Endothelial cell of umbilical vein (primary cell): ENCODE measurements around the gene SULT1C4. TPM values are rescaled to one million over a fixed set of nuclear protein-coding genes. Genes with fewer than 3 reads are reported as not detected.

Source experiments
- BruUV-seq: library from RNA; stranded (reverse); fragments of 400-500 nt; replicated peaks from 2 replicates; lab custom pipeline; 2021; lab: Mats Ljungman, UMichigan
- CTCF ChIA-PET: fragments of 300-600, 350-600 bp; sonication (Branson Sonifier 250); formaldehyde crosslinking; loops from one replicate; lab custom pipeline; 2021; ENCODE audit warnings: antibody characterized with exemption, inconsistent platforms; lab: Charles Lee
- POLR2A ChIA-PET: fragments of 300-600, 350-600 bp; sonication (Branson Sonifier 250); formaldehyde crosslinking; loops from one replicate; lab custom pipeline; 2021; ENCODE audit warnings: antibody characterized with exemption, inconsistent platforms; lab: Charles Lee
- DNase-seq: peaks from one replicate; pipeline ENCODE4 v3.0.0-alpha.2; 2011; ENCODE audit warnings: low read depth, low spot score
- FAIRE-seq: peaks from 2 replicates; lab custom pipeline; 2011; peaks lifted over from hg19 to GRCh38; lab: Jason Lieb, UNC
- H2AFZ ChIP-seq: 2 replicates; pipeline ENCODE4 v1.6.0; 2012; ENCODE audit warnings: low read depth, low read length, control low read depth, inconsistent platforms
- H3K27ac ChIP-seq: 2 replicates; pipeline ENCODE4 v1.5.1; 2011; ENCODE audit warnings: low read depth, mild to moderate bottlenecking, control low read depth, low read length, moderate library complexity; ENCODE audit not compliant: insufficient read depth
- H3K27me3 ChIP-seq, 2 experiments: 2 replicates each; pipeline versions ENCODE4 v1.6.0 to v1.6.1; 2011; ENCODE audit warnings: low read length in 2 of 2, mixed read lengths in 1 of 2; ENCODE audit not compliant: control insufficient read depth in 2 of 2, insufficient read depth in 2 of 2
- H3K36me3 ChIP-seq, 2 experiments: 2 replicates in 1 of 2; 3 replicates in 1 of 2; pipeline ENCODE4 v1.5.1; 2011; ENCODE audit warnings: low read length in 2 of 2, mild to moderate bottlenecking in 1 of 2, moderate library complexity in 1 of 2; ENCODE audit not compliant: control insufficient read depth in 2 of 2, insufficient read depth in 2 of 2; ENCODE audit errors: extremely low read depth in 1 of 2
- H3K4me1 ChIP-seq: 3 replicates; pipeline ENCODE4 v1.5.1; 2011; ENCODE audit warnings: mild to moderate bottlenecking, low read length; ENCODE audit not compliant: control insufficient read depth, insufficient read depth; ENCODE audit errors: extremely low read depth
- H3K4me2 ChIP-seq: 2 replicates; pipeline ENCODE4 v1.6.1; 2011; ENCODE audit warnings: low read length, control low read depth, mixed read lengths; ENCODE audit not compliant: insufficient read depth
- H3K4me3 ChIP-seq, 3 experiments: fragments of 200-600 bp in 1 of 3; sonication (generic), shearing (Covaris generic) in 1 of 3; replicated peaks in 1 of 3; 2 replicates each; pipeline ENCODE4 v1.5.1; 2011 to 2016; ENCODE audit warnings: control low read depth in 3 of 3, low read length in 3 of 3, mild to moderate bottlenecking in 2 of 3, inconsistent platforms in 1 of 3, low read depth in 1 of 3, moderate library complexity in 1 of 3; ENCODE audit not compliant: insufficient read depth in 1 of 3
- H3K79me2 ChIP-seq: 2 replicates; pipeline ENCODE4 v1.6.0; 2012; ENCODE audit warnings: low read length, inconsistent platforms; ENCODE audit not compliant: control insufficient read depth, insufficient read depth
- H3K9ac ChIP-seq: replicated peaks from 2 replicates; pipeline ENCODE3; 2011; ENCODE audit warnings: low read length, control low read depth; ENCODE audit not compliant: insufficient read depth; ENCODE audit errors: extremely low read depth
- H3K9me1 ChIP-seq: replicated peaks from 3 replicates; pipeline ENCODE4 v1.6.0; 2011; ENCODE audit warnings: mild to moderate bottlenecking, low read length; ENCODE audit not compliant: control insufficient read depth, insufficient read depth; ENCODE audit errors: extremely low read depth
- H3K9me3 ChIP-seq: replicated peaks from 2 replicates; pipeline ENCODE4 v1.5.1; 2012; ENCODE audit warnings: low read length, inconsistent platforms; ENCODE audit not compliant: control insufficient read depth, insufficient read depth
- H4K20me1 ChIP-seq: replicated peaks from 2 replicates; pipeline ENCODE3; 2011; ENCODE audit warnings: mild to moderate bottlenecking, low read length; ENCODE audit not compliant: control insufficient read depth, insufficient read depth; ENCODE audit errors: extremely low read depth
- CTCF ChIP-seq, 2 donors: IDR thresholded peaks; 1 replicate in 1 of 2; 2 replicates in 1 of 2; pipeline ENCODE4 v1.5.1; 2011; ENCODE audit warnings: low read length in 2 of 2, mild to moderate bottlenecking in 2 of 2, moderate library complexity in 2 of 2, control low read depth in 1 of 2, inconsistent platforms in 1 of 2, low read depth in 1 of 2; ENCODE audit not compliant: insufficient read depth in 1 of 2; ENCODE audit errors: extremely low read depth in 1 of 2
- EZH2 ChIP-seq: IDR thresholded peaks from 2 replicates; pipeline ENCODE4 v1.6.1; 2012; ENCODE audit warnings: borderline replicate concordance, low read depth, mild to moderate bottlenecking, moderate library complexity, low read length, inconsistent platforms; ENCODE audit not compliant: severe bottlenecking
- FOS ChIP-seq: IDR thresholded peaks from 2 replicates; pipeline ENCODE4 v1.6.1; 2011; ENCODE audit warnings: mild to moderate bottlenecking, low read length, moderate library complexity, borderline replicate concordance; ENCODE audit not compliant: insufficient read depth
- GATA2 ChIP-seq: IDR thresholded peaks from 2 replicates; pipeline ENCODE4 v1.7.0; 2011; ENCODE audit warnings: low read depth, mild to moderate bottlenecking, moderate library complexity, mixed read lengths, low read length; ENCODE audit not compliant: insufficient read length, insufficient read depth
- JUN ChIP-seq: IDR thresholded peaks from 2 replicates; pipeline ENCODE4 v1.6.1; 2011; ENCODE audit warnings: borderline replicate concordance, low read depth; ENCODE audit not compliant: insufficient read length, insufficient read depth
- POLR2AphosphoS5 ChIP-seq: IDR thresholded peaks from 2 replicates; pipeline ENCODE4 v1.6.1; 2012; ENCODE audit warnings: low read depth, mild to moderate bottlenecking, control low read depth, low read length, moderate library complexity; ENCODE audit not compliant: insufficient read depth
- dilution Hi-C: fragments of 300-500 bp; cut with MboI; formaldehyde crosslinking; loops from one replicate; pipeline ENCODE4 v1.15.0; 2019; ENCODE audit warnings: low sequenced_read_pairs; ENCODE audit not compliant: extremely low pct_ligation_motif_present
- intact Hi-C: fragments of 100-400 bp; cut with micrococcal nuclease; formaldehyde crosslinking; loops from one replicate; pipeline ENCODE4 v1.10.0; 2022
- polyA plus RNA-seq, 4 experiments: library from polyadenylated mRNA; depleted of rRNA in 3 of 4; stranded (reverse) in 3 of 4; unstranded in 1 of 4; fragments of >200 nt; gene quantifications; 2 replicates each; pipeline versions ENCODE4 v1.2.1 to v1.2.3, GENCODE V29; 2011 to 2012; ENCODE audit warnings: missing spikeins in 1 of 4
- total RNA-seq: library from RNA; stranded (reverse); gene quantifications from 2 replicates; pipeline ENCODE4 v1.2.3, GENCODE V29; 2021

SULT1C4 gene
- total and polyA plus RNA-seq, 2 donors (not counting 3 experiments of a cell fraction or from before 2014, with no cell fraction given), result 17.2 to 29.3 TPM

GRCh38 chr2:108382196-108382595 lies 4.4 kb downstream of the SULT1C4 start:
- Histone ChIP-seq H3K27me3 (peaks cover 0 to 3% of the 10 kb centered on the region in 2 experiments), H3K4me3 (no peak overlapping the region), H3K36me3 (peaks cover 4 to 7% of the 10 kb centered on the region in 2 experiments), H3K9ac (no peak overlapping the region), H3K27ac (no peak overlapping the region), H3K4me1 (peaks cover 9% of the 10 kb centered on the region), H3K79me2 (no peaks in the 10 kb centered on the region), H2AFZ (no peak overlapping the region), H3K4me2 (no peak overlapping the region), H3K9me1 (no peaks in the 10 kb centered on the region), H3K9me3 (no peaks in the 10 kb centered on the region), H4K20me1 (no peaks in the 10 kb centered on the region)
- FAIRE-seq (no peak), DNase-seq (no peak)
- no peak for TF ChIP-seq CTCF (IDR thresholded peaks at IDR 0.05; ENCODE audit: extremely low read depth in 1 of 2, insufficient read depth in 1 of 2, low read depth in 1 of 2, low read length in 2 of 2)
- TF ChIP-seq FOS, result no peak
- no peak for TF ChIP-seq GATA2
- no peak for TF ChIP-seq JUN
- no peak for TF ChIP-seq EZH2
- no peak for TF ChIP-seq POLR2AphosphoS5
- POLR2A ChIA-PET, result no interaction called here
- CTCF ChIA-PET, result interaction anchor here (1.2 kb wide), 1 partner anchor 14 kb away, joined by 3 read pairs; no protein-coding TSS in a partner anchor
- dilution Hi-C loops (no loop called here), intact Hi-C loops (no loop called here)
- no TSS peak for BruUV-seq
